ENCODE data around the gene RHOT1.

- no peak for TF ChIP-seq EP300 (IDR thresholded peaks at IDR 0.05; ENCODE audit: borderline replicate concordance)
- no peak for TF ChIP-seq TAF1 (IDR thresholded peaks at IDR 0.05; ENCODE audit: low read depth)
Observed at GRCh38 chr17:32253117-32253611, 110.9 kb downstream of the RHOT1 start.

Data from Ishikawa (cell line).